HG02884 (cell line): ENCODE results near the gene SP110.
"Not testable (repeated sequence)": the region's sequence is repeated elsewhere in the genome, so short reads cannot be mapped to it uniquely, and the experiment has no call there.

Experiments
- ATAC-seq: cut with Tn5 transposase; IDR thresholded peaks from one replicate; pipeline ENCODE4 v1.9.1; 2021; ENCODE audit warnings: mild to moderate bottlenecking, moderate library complexity; ENCODE audit not compliant: unreplicated experiment

SP110 gene

GRCh38 chr2:230219419-230220331, at the start of gene SP110:
Gene SP110 (minus strand): TSS chr2:230219984. CDS start chr2:230216927, 3,057 bp downstream.
- ATAC-seq, result peak; percentile 86

- ATAC-seq, result peak; percentile 51
Measured at GRCh38 chr2:230268606-230269243, 48.9 kb upstream of the SP110 start.

GRCh38 chr2:230267556-230267955, 47.8 kb upstream of the SP110 start:
- ATAC-seq, result peak; percentile 57

- peak; percentile 24 for ATAC-seq
Measured at GRCh38 chr2:230267059-230267458, 47.3 kb upstream of the SP110 start.

GRCh38 chr2:230266638-230267037, 46.9 kb upstream of the SP110 start:
- ATAC-seq, result no peak

GRCh38 chr2:230264945-230265344, 45.2 kb upstream of the SP110 start:
- not testable (repeated sequence) for ATAC-seq

- ATAC-seq, result no peak
Measured at GRCh38 chr2:230262246-230262645, 42.5 kb upstream of the SP110 start.

GRCh38 chr2:230258483-230258882, 38.7 kb upstream of the SP110 start:
- ATAC-seq, result no peak

- ATAC-seq, result no peak
Measured at GRCh38 chr2:230256733-230257332, 37.0 kb upstream of the SP110 start.

- no peak for ATAC-seq
Measured at GRCh38 chr2:230254152-230254881, 34.5 kb upstream of the SP110 start.

GRCh38 chr2:230250231-230250630, 30.4 kb upstream of the SP110 start:
- no peak for ATAC-seq

- no peak for ATAC-seq
Measured at GRCh38 chr2:230246206-230246605, 26.4 kb upstream of the SP110 start.

GRCh38 chr2:230244211-230244610, 24.4 kb upstream of the SP110 start:
- ATAC-seq, result no peak

- peak; percentile 81 for ATAC-seq
Measured at GRCh38 chr2:230234845-230235244, 15.1 kb upstream of the SP110 start.

- ATAC-seq, result no peak
Measured at GRCh38 chr2:230234122-230234722, 14.4 kb upstream of the SP110 start.

- no peak for ATAC-seq
Measured at GRCh38 chr2:230231251-230231650, 11.5 kb upstream of the SP110 start.

- ATAC-seq, result no peak
Measured at GRCh38 chr2:230230496-230231200, 10.9 kb upstream of the SP110 start.

GRCh38 chr2:230230087-230230486, 10.3 kb upstream of the SP110 start:
- no peak for ATAC-seq

GRCh38 chr2:230227216-230227615, 7.4 kb upstream of the SP110 start:
- no peak for ATAC-seq

- ATAC-seq, result peak; percentile 74
Measured at GRCh38 chr2:230226051-230226551, 6.3 kb upstream of the SP110 start.
